Heart right ventricle (tissue), 16 donors: ENCODE results near the gene HPCAL1. TPM values are rescaled to one million over a fixed set of nuclear protein-coding genes. Genes with fewer than 3 reads are reported as not detected.
"Not testable (repeated sequence)": the region's sequence is repeated elsewhere in the genome, so short reads cannot be mapped to it uniquely, and the experiment has no call there.

Source experiments
- ATAC-seq, 8 donors: fragments of 200-7000 bp; cut with Tn5 transposase; one replicate each; pipeline ENCODE4 v1.9.1; 2020; ENCODE audit warnings: mild to moderate bottlenecking in 8 of 8, moderate library complexity in 8 of 8, moderate number of reproducible peaks in 1 of 8
- DNase-seq, 2 donors: peaks; one replicate each; pipeline ENCODE4 v3.0.0-alpha.2; 2020
- H3K27ac ChIP-seq, 10 donors: fragments of 200-600 bp; sonication (generic) in 2 of 10; one replicate each; pipeline versions ENCODE4 v1.5.0 to v1.8.0; 2020 to 2022; ENCODE audit warnings: mild to moderate bottlenecking in 3 of 10
- H3K27me3 ChIP-seq, 7 donors: fragments of 200-600 bp; one replicate each; pipeline ENCODE4 v1.8.0; 2021 to 2022; ENCODE audit warnings: mild to moderate bottlenecking in 2 of 7
- H3K36me3 ChIP-seq, 9 donors: fragments of 200-600 bp; sonication (generic) in 1 of 9; one replicate each; pipeline versions ENCODE4 v1.5.0 to v1.8.0; 2020 to 2022; ENCODE audit warnings: mild to moderate bottlenecking in 2 of 9
- H3K4me1 ChIP-seq, 9 donors: fragments of 200-600 bp; sonication (generic) in 1 of 9; one replicate each; pipeline versions ENCODE4 v1.5.0 to v1.8.0; 2020 to 2022; ENCODE audit warnings: mild to moderate bottlenecking in 4 of 9
- H3K4me3 ChIP-seq, 10 donors: fragments of 200-600 bp; sonication (generic) in 2 of 10; one replicate each; pipeline versions ENCODE4 v1.5.0 to v1.8.0; 2020 to 2022; ENCODE audit warnings: mild to moderate bottlenecking in 7 of 10, moderate library complexity in 2 of 10
- H3K9me3 ChIP-seq, 11 donors: fragments of 200-600 bp in 10 of 11; sonication (generic) in 2 of 11; one replicate each; pipeline versions ENCODE4 v1.5.0 to v1.8.0; 2013 to 2022; ENCODE audit warnings: mild to moderate bottlenecking in 2 of 11, control low read depth in 1 of 11, moderate library complexity in 1 of 11
- CTCF ChIP-seq, 9 donors: fragments of 200-600 bp; sonication (generic) in 2 of 9; IDR thresholded peaks; one replicate each; pipeline versions ENCODE4 v1.5.0 to v1.8.0; 2021 to 2022; ENCODE audit warnings: antibody characterized with exemption in 9 of 9, mild to moderate bottlenecking in 5 of 9, moderate library complexity in 1 of 9
- WGBS, 2 donors: extraction: QIAGEN DNeasy Blood & Tissue Kit; methylation state at CpG; one replicate each; pipeline ENCODE4 v1.1.7; 2013; ENCODE audit warnings: inconsistent platforms in 1 of 2; 5-methylcytosine and 5-hydroxymethylcytosine counted together
- intact Hi-C, 10 donors: fragments of 100-400 bp; cut with DNase I; formaldehyde crosslinking; loops; one replicate each; pipeline versions ENCODE4 v1.11.1 to v1.14.2; 2022
- polyA plus RNA-seq, 2 donors: library from polyadenylated mRNA; stranded (reverse); fragments of 200-250 nt; gene quantifications; one replicate each; pipeline ENCODE4 v1.2.3, GENCODE V29; 2013
- total RNA-seq, 10 donors: library from RNA; stranded (reverse); fragmentation: NEBNext Ultra II Directional in 3 of 10; extraction: Animal tissue kit (Norgen Biotek cat#: 25700) in 3 of 10; gene quantifications; one replicate each; pipeline versions ENCODE4 v1.2.1 to v1.2.4, GENCODE V29; 2021 to 2023
- donor health status: Arrhythmogenic right ventricular cardiomyopathy.
- donor health status: ischemic (EF 13 %, LVEDD 7.1; RV severe dilation, severe dysfunction).
- donor health status: healthy with polysubstance abuse.
- donor health status: DM: no; HTN: yes; CAD: no.
- donor health status: DM: no; HTN: no; CAD: no.
- donor health status: ischemic (EF 25% LVEDD 6.9; RV normal size, moderate dysfunction).
- donor health status: ischemic (EF 25% LVEDD 5.7; RV mildly dilated, moderate dysfunction).
- donor health status: healthy.
- donor health status: DM: yes; HTN: yes; CAD: no.
- donor health status: Ischemic cardiomyopathy.
- donor health status: ischemic (EF 35%, LVEDD 5.7; RV mildly dilated, moderate dysfunction).
- donor health status: nonischemic (EF 11% LVEDD 7.7; RV severe dilation, severe dysfunction).
- donor health status: DM: yes; HTN: yes; CAD: no.
- donor health status: PGD.
- donor health status: ischemic (EF 29% LVEDD 5.4; RV normal size, mild dysfunction).
- donor health status: nonischemic (EF 23%, LVEDD 6.1; RV moderate dilation, normal function).

The HPCAL1 gene
- total and polyA plus RNA-seq, 12 donors = 15.8 to 49.2 (median 27.5) TPM

DNA sequence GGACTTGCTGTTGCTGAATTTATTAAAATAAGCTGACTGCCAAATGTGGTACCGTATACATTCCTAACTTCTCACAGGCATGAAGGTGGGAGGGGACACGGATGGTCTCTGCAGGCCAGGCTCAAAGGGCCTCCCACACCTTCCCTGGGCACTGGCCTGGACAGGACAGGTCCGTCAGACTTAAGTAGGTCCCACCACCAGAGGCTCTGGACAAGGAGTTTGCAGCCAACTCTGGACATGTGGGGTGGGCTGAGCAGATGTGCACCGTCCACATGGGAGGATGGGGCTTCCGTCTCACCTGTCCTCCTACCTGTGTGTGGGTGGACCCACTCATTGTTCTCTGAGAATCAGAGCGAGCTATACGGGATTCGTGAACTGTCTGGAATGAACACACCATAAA lies 137.3 kb downstream of the HPCAL1 start:
- intact Hi-C loops = loop anchor here in 9 of 10 donors (5.0 to 10.0 kb wide), 9 partner anchors 215 to 635 kb away; partner anchors contain the start of gene RRM2 (in 1 of the 9)
- Histone ChIP-seq H3K4me3 (no peak overlapping the region), H3K27ac (no peak overlapping the region), H3K4me1 (peaks cover 0 to 10% (median 2%) of the 10 kb centered on the region in 9 donors), H3K27me3 (no peaks in the 10 kb centered on the region), H3K9me3 (no peaks in the 10 kb centered on the region), H3K36me3 (peaks cover 0 to 60% (median 38%) of the 10 kb centered on the region in 9 donors)
- ATAC-seq = peak in 1 of 8 donors; percentile 13
- WGBS, 2 donors = 90 to 92% methylated on average over 8 of the region's 8 CpGs
- DNase-seq = no peak
- no peak for TF ChIP-seq CTCF (IDR thresholded peaks at IDR 0.05)

DNA sequence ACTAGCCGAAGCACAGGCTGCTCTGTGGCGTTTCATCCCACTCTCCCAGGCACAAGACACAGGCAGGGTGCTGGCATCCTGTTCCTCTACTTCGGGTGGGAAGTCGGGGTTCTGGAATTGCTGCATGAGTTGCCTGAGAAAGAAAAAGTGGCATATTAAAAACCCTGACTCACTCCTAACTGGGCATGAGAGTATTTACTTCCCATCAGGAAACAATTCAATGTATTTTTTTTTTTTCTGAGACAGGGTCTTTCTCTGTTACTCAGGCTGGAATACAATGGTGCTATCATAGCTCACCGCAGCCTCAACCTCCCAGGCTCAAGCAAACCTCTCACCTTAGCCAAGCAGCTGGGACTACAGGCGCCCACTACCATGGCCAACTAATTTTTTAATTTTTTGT lies 138.0 kb downstream of the HPCAL1 start:
- WGBS, 2 donors = 83 to 91% methylated on average over 6 of the region's 6 CpGs
- peaks cover 0 to 61% (median 38%) of the 10 kb centered on the region in 9 donors for H3K36me3 ChIP-seq
- H3K27ac ChIP-seq = no peak overlapping the region
- no peak for DNase-seq
- H3K9me3 ChIP-seq = no peaks in the 10 kb centered on the region
- intact Hi-C loops = loop anchor here in 6 of 10 donors (5.0 to 10.0 kb wide), 4 partner anchors 214 to 456 kb away; no protein-coding TSS in a partner anchor
- peaks cover 0 to 13% (median 7%) of the 10 kb centered on the region in 9 donors for H3K4me1 ChIP-seq
- no peaks in the 10 kb centered on the region for H3K27me3 ChIP-seq
- TF ChIP-seq CTCF (IDR thresholded peaks at IDR 0.05) = no peak
- no peak overlapping the region for H3K4me3 ChIP-seq
- ATAC-seq = no peak

DNA sequence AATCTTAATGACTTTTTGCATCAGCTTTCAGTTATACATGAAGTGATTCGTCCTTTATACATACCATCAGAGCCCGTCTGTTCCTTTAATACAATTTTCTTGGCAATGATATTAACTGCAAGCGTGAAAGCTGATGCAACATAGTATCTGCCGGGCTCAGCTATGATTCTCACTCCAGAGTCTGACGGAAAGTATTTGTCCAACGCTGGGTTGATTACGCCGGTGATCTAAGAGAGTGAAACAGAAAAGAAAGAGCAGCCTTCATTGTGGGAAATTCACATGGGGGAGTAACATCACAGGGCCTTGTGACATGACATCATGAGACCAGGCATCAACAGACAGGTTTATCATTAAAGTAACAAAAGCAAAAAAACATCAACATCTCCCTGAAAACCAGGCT lies 139.2 kb downstream of the HPCAL1 start:
- Histone ChIP-seq H3K36me3 (peaks cover 0 to 61% (median 38%) of the 10 kb centered on the region in 9 donors), H3K4me1 (peaks cover 0 to 25% (median 15%) of the 10 kb centered on the region in 9 donors), H3K27ac (no peak overlapping the region), H3K9me3 (no peaks in the 10 kb centered on the region), H3K27me3 (no peaks in the 10 kb centered on the region), H3K4me3 (no peak overlapping the region)
- no peak for TF ChIP-seq CTCF (IDR thresholded peaks at IDR 0.05)
- ATAC-seq (no peak), DNase-seq (no peak)
- 87 to 92% methylated on average over 8 of the region's 8 CpGs for WGBS, 2 donors
- intact Hi-C loops = loop anchor here in 6 of 10 donors (5.0 to 10.0 kb wide), 4 partner anchors 213 to 457 kb away; no protein-coding TSS in a partner anchor

DNA sequence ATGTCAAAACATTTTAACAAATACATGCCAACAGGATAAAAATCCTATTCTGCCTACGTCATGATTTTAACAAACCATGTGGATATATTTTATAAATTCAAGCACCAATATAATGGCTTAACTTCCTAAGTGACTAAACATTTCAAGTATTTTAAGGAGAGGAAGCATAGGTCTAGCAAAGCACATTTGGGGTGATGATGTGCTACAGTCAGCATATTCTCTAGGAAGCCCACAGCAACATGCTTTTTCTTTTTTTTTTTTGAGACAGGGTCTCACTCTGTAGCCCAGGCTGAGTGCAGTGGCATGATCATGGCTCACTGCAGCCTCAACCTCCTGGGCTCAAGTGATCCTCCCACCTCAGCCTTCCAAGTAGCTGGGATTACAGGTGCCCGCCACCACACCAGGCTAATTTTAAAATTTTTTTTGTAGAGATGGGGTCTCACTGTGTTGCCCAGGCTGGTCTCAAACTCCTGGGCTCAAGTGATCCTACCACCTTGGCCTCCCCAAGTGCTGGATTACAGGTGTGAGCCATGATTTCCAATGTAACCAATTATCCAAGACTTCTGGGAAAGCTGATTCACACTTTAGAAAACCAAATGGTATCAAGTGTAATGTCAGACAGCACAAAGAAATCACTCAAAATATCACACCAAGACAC lies 139.9 kb downstream of the HPCAL1 start:
- Histone ChIP-seq H3K36me3 (peaks cover 0 to 61% (median 38%) of the 10 kb centered on the region in 9 donors), H3K4me1 (peaks cover 1 to 32% (median 19%) of the 10 kb centered on the region in 9 donors)
- not testable (repeated sequence) for H3K4me3 ChIP-seq, ATAC-seq, DNase-seq, H3K9me3 ChIP-seq, H3K27me3 ChIP-seq, H3K27ac ChIP-seq
- intact Hi-C loops = loop anchor here in 6 of 10 donors (5.0 to 10.0 kb wide), 4 partner anchors 212 to 458 kb away; no protein-coding TSS in a partner anchor
- 93 to 94% methylated on average over 2 of the region's 2 CpGs for WGBS, 2 donors

DNA sequence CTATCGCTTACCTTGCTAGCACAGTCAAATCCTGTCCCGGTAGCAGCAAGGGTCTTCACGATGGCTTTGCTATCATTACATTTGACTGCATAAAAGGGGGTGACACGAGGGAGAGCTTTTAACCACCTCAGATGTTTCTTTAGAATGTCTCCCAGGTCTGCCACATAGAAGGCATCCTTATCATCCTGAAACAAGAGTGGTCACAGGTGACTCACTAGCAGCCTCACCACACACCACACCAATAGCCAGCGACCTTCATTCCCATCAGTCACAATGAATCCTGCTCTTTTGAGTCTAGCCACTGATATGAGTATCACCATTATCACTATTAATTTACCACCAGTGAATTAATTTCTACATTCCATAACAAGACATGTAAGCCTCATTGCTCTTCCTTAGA lies 141.8 kb downstream of the HPCAL1 start:
- ATAC-seq (no peak), DNase-seq (no peak)
- Histone ChIP-seq H3K9me3 (no peaks in the 10 kb centered on the region), H3K4me1 (peaks cover 5 to 42% (median 25%) of the 10 kb centered on the region in 9 donors), H3K27ac (no peak overlapping the region), H3K36me3 (peaks cover 0 to 57% (median 38%) of the 10 kb centered on the region in 9 donors), H3K27me3 (no peaks in the 10 kb centered on the region), H3K4me3 (no peak overlapping the region)
- no peak for TF ChIP-seq CTCF (IDR thresholded peaks at IDR 0.05)
- 92 to 93% methylated on average over 5 of the region's 5 CpGs for WGBS, 2 donors
- intact Hi-C loops = loop anchor here in 6 of 10 donors (5.0 to 10.0 kb wide), 4 partner anchors 210 to 460 kb away; no protein-coding TSS in a partner anchor
